GM20000 (cell line): Measurements from ENCODE around the gene RAB8A.

Source experiments
- DNase-seq: peaks from one replicate; pipeline ENCODE4 v3.0.0; 2012; ENCODE audit warnings: low spot score
- CTCF ChIP-seq: IDR thresholded peaks from 2 replicates; pipeline ENCODE4 v1.5.1; 2012; ENCODE audit warnings: mild to moderate bottlenecking, control low read depth; ENCODE audit errors: extremely low read depth, missing control alignments

The RAB8A gene

GRCh38 chr19:16160943-16161560 is 49.4 kb downstream of the RAB8A start:
- no peak for TF ChIP-seq CTCF
- DNase-seq, result no peak

DNA sequence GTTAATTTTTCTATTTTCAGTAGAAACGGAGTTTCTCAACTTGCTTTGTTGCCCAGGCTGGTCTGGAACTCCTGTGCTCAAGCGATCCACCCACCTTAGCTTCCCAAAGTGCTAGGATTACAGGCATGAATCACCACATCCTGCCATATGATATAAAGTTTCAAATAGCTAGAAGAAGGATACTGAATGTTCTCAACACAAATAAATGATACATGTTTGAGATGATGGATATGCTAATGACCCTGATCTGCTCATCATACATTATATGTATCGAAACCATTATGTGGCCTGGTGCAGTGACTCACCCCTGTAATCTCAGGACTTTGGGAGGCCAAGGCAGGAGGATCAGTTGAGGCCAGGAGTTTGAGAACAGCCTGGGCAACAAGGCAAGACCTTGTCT is 50.2 kb downstream of the RAB8A start:
- no peak for DNase-seq
- TF ChIP-seq CTCF, result no peak

DNA sequence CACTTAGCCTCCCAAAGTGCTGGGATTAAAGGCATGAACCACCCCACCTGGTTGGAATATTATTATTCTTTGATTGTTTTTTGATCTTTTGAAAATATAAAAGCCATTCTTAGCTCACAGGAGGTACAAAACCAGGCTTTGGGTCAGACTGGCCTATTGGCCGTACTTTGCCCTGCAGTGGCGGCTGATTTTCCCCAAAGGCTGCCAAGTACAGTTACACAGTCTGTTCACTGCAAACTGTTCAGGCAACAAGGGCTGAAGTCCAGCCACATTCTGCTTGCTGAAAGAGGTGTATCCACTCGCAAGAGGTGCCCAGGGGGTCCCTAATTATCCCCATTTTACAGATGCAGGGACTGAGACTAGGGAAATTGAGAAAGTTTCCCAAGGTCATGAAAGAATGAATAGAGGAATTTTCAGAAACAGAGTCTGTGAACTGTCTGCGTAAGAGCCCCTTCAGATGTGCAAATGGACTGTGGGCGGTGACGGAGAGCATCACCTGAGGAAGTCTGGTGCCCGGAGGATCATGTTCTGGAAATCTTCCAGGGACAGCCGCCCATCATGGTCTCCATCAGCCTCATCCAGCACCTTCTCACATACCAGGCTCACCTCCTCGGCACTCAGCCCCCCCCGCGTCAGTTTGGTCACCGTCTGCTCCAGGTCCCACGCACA is 52.7 kb downstream of the RAB8A start:
- TF ChIP-seq CTCF, result no peak
- no peak for DNase-seq

- TF ChIP-seq CTCF, result no peak
- DNase-seq, result no peak
Measured at GRCh38 chr19:16166417-16166816, 54.7 kb downstream of the RAB8A start.

GRCh38 chr19:16167055-16167454 is 55.4 kb downstream of the RAB8A start:
- DNase-seq, result no peak
- TF ChIP-seq CTCF, result no peak

DNA sequence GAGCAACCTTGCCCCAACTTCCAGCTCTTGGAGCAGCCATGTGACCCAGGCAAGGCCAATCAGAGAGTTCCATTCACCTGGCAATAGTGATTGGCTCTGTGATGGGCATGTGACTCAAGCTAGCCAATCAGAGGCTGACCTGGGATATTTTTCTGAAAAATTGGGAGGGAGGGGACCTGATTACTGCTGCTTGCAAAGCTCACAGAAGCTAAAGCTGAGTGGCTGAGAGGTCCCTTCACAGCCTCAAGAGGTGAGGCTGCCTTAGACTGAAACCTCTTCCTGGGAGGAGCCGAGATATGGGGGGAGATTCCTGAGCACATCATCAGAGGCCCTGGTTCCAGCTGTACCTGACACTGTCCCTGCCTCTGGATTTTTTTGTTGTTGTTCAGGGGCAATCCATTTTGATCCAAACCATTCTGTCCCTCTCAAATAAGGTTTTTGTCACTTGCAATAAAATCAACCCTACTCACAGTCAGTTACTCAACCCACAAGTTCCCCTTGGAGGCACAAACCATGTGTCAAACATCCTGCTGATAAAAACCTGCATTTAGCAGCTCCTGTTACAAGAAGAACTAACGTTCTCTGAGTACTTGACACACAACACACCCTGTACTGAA is 56.9 kb downstream of the RAB8A start:
- TF ChIP-seq CTCF, result no peak

DNA sequence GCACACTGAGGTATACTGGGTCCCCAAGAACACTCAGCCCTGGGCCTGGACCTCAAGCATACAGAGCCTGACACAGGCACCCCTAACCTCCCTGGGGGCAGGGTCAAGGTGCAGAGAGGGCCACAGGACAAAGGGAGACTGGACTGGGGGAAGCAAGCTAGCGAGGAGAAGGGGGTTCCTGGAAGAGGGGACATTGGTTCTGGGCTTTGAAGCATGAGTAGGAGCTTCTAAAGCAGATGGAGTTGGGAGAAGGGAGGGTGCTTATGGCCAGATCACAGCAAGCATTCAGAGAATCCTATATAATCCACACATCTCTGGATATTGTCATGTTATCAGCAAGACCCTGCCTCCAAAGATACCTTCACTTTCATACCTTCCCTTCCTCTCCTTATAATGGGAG is 58.4 kb downstream of the RAB8A start:
- no peak for TF ChIP-seq CTCF
- no peak for DNase-seq

More for the DNA sequence above, 56.9 kb downstream of the RAB8A start:
- DNase-seq, result no peak
